ENCODE data around the gene CYTH1.

DNA sequence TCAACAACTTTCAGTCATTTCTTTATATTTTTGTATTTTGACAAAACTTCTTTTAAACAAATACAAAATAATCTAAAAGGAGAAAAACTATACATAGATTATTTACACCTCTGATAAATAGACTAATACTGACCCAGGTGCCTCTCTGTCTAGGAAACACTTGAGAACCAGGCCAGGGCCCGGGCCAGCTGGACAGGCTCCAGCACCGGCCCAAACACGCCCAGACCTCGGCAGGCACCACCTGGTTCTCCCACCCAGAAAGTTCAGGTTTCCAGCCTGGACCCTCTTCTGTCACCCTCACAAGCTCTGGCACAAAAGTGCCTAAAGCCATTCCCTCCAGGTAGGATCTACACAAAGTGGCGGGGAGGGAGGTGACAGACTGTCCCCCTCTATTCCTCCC lies 107.9 kb downstream of the CYTH1 start:
- TF ChIP-seq ZNF366 (tag by site-specific recombination; conservative IDR thresholded peaks at IDR 0.05) (no peak), ZSCAN5A (tag by site-specific recombination; IDR thresholded peaks at IDR 0.05) (no peak)

Measured in HEK293 (cell line).